C4-2B (cell line): ENCODE data around the gene CKS1B.

Source experiments
- CTCF ChIP-seq: fragments of 450-650 bp; conservative IDR thresholded peaks from 2 replicates; pipeline ENCODE4 v1.5.1; 2017; ENCODE audit warnings: mild to moderate bottlenecking
- ZFX ChIP-seq: fragments of 450-650 bp; IDR thresholded peaks from 2 replicates; pipeline ENCODE4 v1.6.1; 2017

- TF ChIP-seq CTCF = no peak; the same call in 1 of the 2 replicates
- no peak for TF ChIP-seq ZFX
These were observed 37.1 kb upstream of the CKS1B start for GRCh38 chr1:154937085-154937987.
